K562 (cell line): ENCODE results near the gene SHANK1. TPM values are rescaled to one million over a fixed set of nuclear protein-coding genes. Genes with fewer than 3 reads are reported as not detected.

ENCODE experiments used
- CBFA2T3 ChIP-seq: fragments of 450-650 bp; IDR thresholded peaks from 2 replicates; pipeline ENCODE4 v1.6.1; 2017
- CREB1 ChIP-seq, 2 experiments: sonication (generic) in 1 of 2; formaldehyde crosslinking in 1 of 2; IDR thresholded peaks; 2 replicates each; pipeline versions ENCODE4 v1.6.1 to v1.8.0; 2012 to 2022; ENCODE audit warnings: inconsistent platforms in 1 of 2, mild to moderate bottlenecking in 1 of 2, missing genetic modification reagents in 1 of 2, moderate library complexity in 1 of 2
- ETV6 ChIP-seq, 3 experiments: fragments of 150-350 bp in 1 of 3; sonication (generic) in 1 of 3; formaldehyde crosslinking in 1 of 3; IDR thresholded peaks; 2 replicates each; pipeline versions ENCODE4 v1.6.1 to v1.8.0; 2014 to 2022; ENCODE audit warnings: borderline replicate concordance in 2 of 3, low read depth in 2 of 3, antibody characterized with exemption in 1 of 3, low read length in 1 of 3, mild to moderate bottlenecking in 1 of 3, missing genetic modification reagents in 1 of 3
- FOXK2 ChIP-seq, 2 experiments: fragments of 450-650 bp; IDR thresholded peaks in 1 of 2; conservative IDR thresholded peaks in 1 of 2; 2 replicates each; pipeline ENCODE4 v1.6.1; 2016; ENCODE audit warnings: low read depth in 2 of 2, mild to moderate bottlenecking in 1 of 2
- HDAC6 ChIP-seq: IDR thresholded peaks from 2 replicates; pipeline ENCODE4 v1.6.1; 2012; ENCODE audit warnings: low read depth, mild to moderate bottlenecking, control low read depth, inconsistent platforms, low read length, moderate library complexity
- NCOA1 ChIP-seq: fragments of 450-650 bp; IDR thresholded peaks from 2 replicates; pipeline ENCODE4 v1.6.1; 2016; ENCODE audit warnings: low read depth
- NCOA2 ChIP-seq, 2 experiments: fragments of 450-650 bp; IDR thresholded peaks; 2 replicates each; pipeline ENCODE4 v1.6.1; 2018; ENCODE audit warnings: mild to moderate bottlenecking in 2 of 2, moderate library complexity in 1 of 2; ENCODE audit not compliant: partially characterized antibody in 2 of 2
- NR3C1 ChIP-seq: sonication (generic); formaldehyde crosslinking; IDR thresholded peaks from 2 replicates; pipeline ENCODE4 v1.8.1; 2022; ENCODE audit warnings: missing genetic modification reagents
- PHB ChIP-seq: fragments of 250-450 bp; sonication (Bioruptor Pico); IDR thresholded peaks from 2 replicates; pipeline ENCODE4 v1.5.0; 2021
- RFX7 ChIP-seq: fragments of 250-450 bp; sonication (Bioruptor Pico); IDR thresholded peaks from 2 replicates; pipeline ENCODE4 v1.5.1; 2021; ENCODE audit warnings: mild to moderate bottlenecking
- RHOXF2B ChIP-seq: fragments of 250-450 bp; sonication (Bioruptor Pico); conservative IDR thresholded peaks from 2 replicates; pipeline ENCODE4 v1.5.1; 2021
- SAP30 ChIP-seq: fragments of 200-600 bp; sonication (generic); IDR thresholded peaks from 2 replicates; pipeline ENCODE4 v1.6.1; 2012; ENCODE audit warnings: borderline replicate concordance, low read depth, mild to moderate bottlenecking, moderate library complexity, low read length, control low read depth, inconsistent platforms; ENCODE audit not compliant: insufficient read depth, poor library complexity, severe bottlenecking
- SIRT6 ChIP-seq: IDR thresholded peaks from one replicate; pipeline ENCODE4 v1.6.1; 2012; ENCODE audit warnings: low read depth, mild to moderate bottlenecking, control low read depth, inconsistent platforms, low read length, moderate library complexity
- TBP ChIP-seq: optimal IDR thresholded peaks from 2 replicates; pipeline ENCODE3; 2011; ENCODE audit warnings: low read depth, low read length, improper control_type of control experiment
- TRIM24 ChIP-seq, 2 experiments: fragments of 450-650 bp; IDR thresholded peaks; 2 replicates each; pipeline ENCODE4 v1.6.1; 2016
- USF1 ChIP-seq: sonication (generic); formaldehyde crosslinking; IDR thresholded peaks from 2 replicates; pipeline ENCODE4 v1.9.0; 2022; ENCODE audit warnings: mild to moderate bottlenecking, missing genetic modification reagents
- ZBTB33 ChIP-seq: sonication (generic); formaldehyde crosslinking; IDR thresholded peaks from 2 replicates; pipeline ENCODE4 v1.8.1; 2023; ENCODE audit warnings: mild to moderate bottlenecking, missing genetic modification reagents
- ZFP30 ChIP-seq: fragments of 250-450 bp; sonication (Bioruptor Pico); IDR thresholded peaks from 2 replicates; pipeline ENCODE4 v1.8.0; 2022; ENCODE audit warnings: moderate library complexity, mild to moderate bottlenecking, inconsistent platforms, borderline replicate concordance
- ZNF12 ChIP-seq: sonication (generic); formaldehyde crosslinking; IDR thresholded peaks from 2 replicates; pipeline ENCODE4 v1.4.0; 2020; ENCODE audit warnings: mild to moderate bottlenecking, missing genetic modification reagents
- ZNF282 ChIP-seq: sonication (generic); formaldehyde crosslinking; IDR thresholded peaks from 2 replicates; pipeline ENCODE4 v1.8.1; 2023; ENCODE audit warnings: missing genetic modification reagents
- ZNF511 ChIP-seq: sonication (generic); formaldehyde crosslinking; IDR thresholded peaks from 2 replicates; pipeline ENCODE4 v1.8.0; 2022; ENCODE audit warnings: mild to moderate bottlenecking, missing genetic modification reagents
- ZNF551 ChIP-seq: fragments of 250-450 bp; sonication (Bioruptor Pico); IDR thresholded peaks from 2 replicates; pipeline ENCODE4 v1.5.0; 2021; ENCODE audit warnings: mild to moderate bottlenecking, moderate library complexity
- ZNF561 ChIP-seq: fragments of 450-650 bp; formaldehyde crosslinking; conservative IDR thresholded peaks from 2 replicates; pipeline ENCODE4 v1.4.0; 2020; ENCODE audit warnings: mild to moderate bottlenecking, moderate library complexity
- ZNF584 ChIP-seq: fragments of 200-800 bp; sonication (Bioruptor generic); IDR thresholded peaks from 2 replicates; pipeline ENCODE4 v1.6.1; 2016; ENCODE audit warnings: low read depth, mild to moderate bottlenecking, missing genetic modification characterization, missing compliant biosample characterization
- ZNF707 ChIP-seq: fragments of 250-450 bp; sonication (Bioruptor Pico); conservative IDR thresholded peaks from 2 replicates; pipeline ENCODE4 v1.8.0; 2022; ENCODE audit warnings: inconsistent platforms, mild to moderate bottlenecking, moderate library complexity
- ZNF79 ChIP-seq: fragments of 250-450 bp; sonication (Bioruptor Pico); IDR thresholded peaks from 2 replicates; pipeline ENCODE4 v1.4.0; 2020; ENCODE audit warnings: low read depth, mild to moderate bottlenecking, moderate library complexity
- polyA plus RNA-seq, 8 experiments: library from polyadenylated mRNA; depleted of rRNA in 4 of 8; stranded (reverse) in 5 of 8; unstranded in 3 of 8; fragments of >200 nt; fragmentation: Nextera tagmentation in 2 of 8; fragmentation: Illumina TruSeq in 1 of 8; extraction: Ambion mirVana in 2 of 8; extraction: Trizol in 1 of 8; gene quantifications; 2 replicates each; pipeline versions ENCODE4 v1.2.1 to v1.2.3, GENCODE V29; 2011 to 2014; ENCODE audit warnings: inconsistent platforms in 1 of 8, missing spikeins in 1 of 8
- total RNA-seq, 7 experiments: library from RNA; depleted of rRNA in 6 of 7; stranded (reverse); fragments of >200 nt in 6 of 7; fragmentation: Illumina TruSeq in 2 of 7; extraction: Trizol in 2 of 7; gene quantifications; 2 replicates each; pipeline versions ENCODE4 v1.2.1 to v1.2.3, GENCODE V29; 2011 to 2021; ENCODE audit warnings: low replicate concordance in 1 of 7

Gene SHANK1
- total and polyA plus RNA-seq, 9 of the 15 experiments (the other 6 are each of a cell fraction or from before 2014, with no cell fraction given) = 0.33 to 1.3 (median 0.55) TPM; not detected in 2

GRCh38 chr19:50741179-50741933 lies 21.8 kb upstream of the SHANK1 start (continued):
- TF ChIP-seq PHB (CRISPR knock-in tag) = no peak
- no peak for TF ChIP-seq RHOXF2B (CRISPR knock-in tag)
- no peak for TF ChIP-seq ZNF707 (CRISPR knock-in tag)
- 0 out of 2 replicates have a peak, but pooled peaks have one; percentile 62 for TF ChIP-seq ZNF584 (CRISPR knock-in tag)
- TF ChIP-seq NCOA1 = peak; percentile 72; the same call in 1 of the 2 replicates
- peak; percentile 90 for TF ChIP-seq CBFA2T3
- no peak for TF ChIP-seq ZFP30
- TF ChIP-seq NCOA2 (IDR thresholded peaks at IDR 0.05; ENCODE audit: partially characterized antibody in 2 of 2) = peak in 1 of 2 experiments; percentile 33
- TF ChIP-seq RFX7 (CRISPR knock-in tag) = no peak
- TF ChIP-seq ZNF551 = no peak
- no peak for TF ChIP-seq ZNF561 (CRISPR knock-in tag)
- no peak for TF ChIP-seq HDAC6
- no peak for TF ChIP-seq NR3C1 (CRISPR knock-in tag)
- no peak for TF ChIP-seq SAP30
- TF ChIP-seq TBP = no peak
- peak; percentile 34; the same call in 1 of the 2 replicates for TF ChIP-seq ZNF12 (CRISPR knock-in tag)
- TF ChIP-seq ZNF282 = no peak
- 0 out of 4 replicates have a peak, but pooled peaks of 1 of the 2 experiments have one; percentile 27 for TF ChIP-seq ETV6 (IDR thresholded peaks at IDR 0.05; ENCODE audit: borderline replicate concordance in 1 of 2, low read depth in 2 of 2, low read length in 1 of 2)
- TF ChIP-seq ETV6 (CRISPR knock-in tag; IDR thresholded peaks at IDR 0.05; ENCODE audit: borderline replicate concordance) = no peak
- peak in 1 of 2 experiments; percentile 37; a peak in 1 of 4 replicates for TF ChIP-seq TRIM24 (IDR thresholded peaks at IDR 0.05)
- TF ChIP-seq FOXK2 (conservative IDR thresholded peaks at IDR 0.05 in 1 of 2, IDR thresholded peaks at IDR 0.05 in 1 of 2; ENCODE audit: low read depth in 2 of 2) = no peak
- no peak for TF ChIP-seq USF1 (CRISPR knock-in tag)
- no peak for TF ChIP-seq SIRT6
- no peak for TF ChIP-seq CREB1 (IDR thresholded peaks at IDR 0.05)
- no peak for TF ChIP-seq CREB1 (CRISPR knock-in tag; IDR thresholded peaks at IDR 0.05)
- TF ChIP-seq ZBTB33 (CRISPR knock-in tag) = no peak
- no peak for TF ChIP-seq ZNF511 (CRISPR knock-in tag)
- TF ChIP-seq ZNF79 (CRISPR knock-in tag) = no peak
